ENCODE measurements around the gene EBF3. TPM values are rescaled to one million over a fixed set of nuclear protein-coding genes. Genes with fewer than 3 reads are reported as not detected.

EBF3 gene
- total RNA-seq, 2 donors from 2014 or later = 0.44 to 2.0 TPM

DNA sequence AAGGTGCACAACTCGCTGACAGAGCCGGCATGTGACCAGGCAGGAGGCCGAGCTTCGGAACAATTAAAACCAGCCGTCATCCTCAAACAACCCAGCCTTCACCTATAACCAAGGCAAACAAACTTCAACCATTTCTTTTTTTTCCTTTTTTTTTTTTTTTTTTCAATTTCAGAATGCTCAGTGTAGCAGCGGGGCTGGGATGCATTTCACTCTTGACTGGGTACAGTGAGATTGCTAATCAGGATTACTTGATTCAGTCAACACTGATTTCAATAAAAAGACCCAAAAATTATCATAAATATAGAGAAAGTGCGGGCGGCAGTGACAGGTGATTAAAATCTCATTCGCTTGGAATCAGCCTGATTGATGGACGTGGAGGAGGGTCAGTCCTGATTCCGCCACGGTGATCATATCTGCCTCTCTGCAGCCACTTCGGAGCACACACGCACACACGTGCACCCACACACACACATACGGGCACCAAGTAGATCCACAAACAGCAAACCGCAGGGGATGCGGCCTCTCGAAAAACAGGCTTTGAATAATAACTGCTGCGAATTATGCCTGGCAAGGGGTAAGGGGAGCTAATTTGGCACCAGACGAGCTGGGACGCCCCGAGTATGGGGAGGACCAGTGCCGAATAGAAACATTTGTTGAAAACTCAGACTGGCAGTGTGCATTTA, 31.2 kb downstream of the EBF3 start:
- no peak for DNase-seq
- Histone ChIP-seq H3K27ac (ENCODE audit: low read depth, low read length) (no peak overlapping the region), H3K4me3 (ENCODE audit: low read length) (no peak overlapping the region), H3K36me3 (ENCODE audit: control insufficient read depth, insufficient read depth, low read length) (no peaks in the 10 kb centered on the region), H3K9ac (ENCODE audit: extremely low read depth, low read length, poor library complexity, severe bottlenecking) (no peak overlapping the region), H3K9me3 (ENCODE audit: control insufficient read depth, low read length) (no peaks in the 10 kb centered on the region), H3K4me1 (ENCODE audit: control insufficient read depth, insufficient read depth, low read length) (no peaks in the 10 kb centered on the region), H3K27me3 (ENCODE audit: control insufficient read depth, insufficient read depth, low read length, poor library complexity, severe bottlenecking) (no peaks in the 10 kb centered on the region)
- Mint-ChIP-seq H3K27me3 (ENCODE audit: insufficient read depth) (peaks cover 3% of the 10 kb centered on the region), H3K9me3 (no peaks in the 10 kb centered on the region), H3K27ac (no peak overlapping the region), H3K36me3 (ENCODE audit: low read depth) (no peaks in the 10 kb centered on the region), H3K4me1 (peaks cover 10% of the 10 kb centered on the region), H3K4me3 (no peak overlapping the region)
- 91 to 92% methylated on average over 24 of the region's 24 CpGs for WGBS, 2 experiments (ENCODE audit: insufficient coverage in 1 of 2, insufficient read length in 1 of 2)
- TF ChIP-seq, protein P1, sequence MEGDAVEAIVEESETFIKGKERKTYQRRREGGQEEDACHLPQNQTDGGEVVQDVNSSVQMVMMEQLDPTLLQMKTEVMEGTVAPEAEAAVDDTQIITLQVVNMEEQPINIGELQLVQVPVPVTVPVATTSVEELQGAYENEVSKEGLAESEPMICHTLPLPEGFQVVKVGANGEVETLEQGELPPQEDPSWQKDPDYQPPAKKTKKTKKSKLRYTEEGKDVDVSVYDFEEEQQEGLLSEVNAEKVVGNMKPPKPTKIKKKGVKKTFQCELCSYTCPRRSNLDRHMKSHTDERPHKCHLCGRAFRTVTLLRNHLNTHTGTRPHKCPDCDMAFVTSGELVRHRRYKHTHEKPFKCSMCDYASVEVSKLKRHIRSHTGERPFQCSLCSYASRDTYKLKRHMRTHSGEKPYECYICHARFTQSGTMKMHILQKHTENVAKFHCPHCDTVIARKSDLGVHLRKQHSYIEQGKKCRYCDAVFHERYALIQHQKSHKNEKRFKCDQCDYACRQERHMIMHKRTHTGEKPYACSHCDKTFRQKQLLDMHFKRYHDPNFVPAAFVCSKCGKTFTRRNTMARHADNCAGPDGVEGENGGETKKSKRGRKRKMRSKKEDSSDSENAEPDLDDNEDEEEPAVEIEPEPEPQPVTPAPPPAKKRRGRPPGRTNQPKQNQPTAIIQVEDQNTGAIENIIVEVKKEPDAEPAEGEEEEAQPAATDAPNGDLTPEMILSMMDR (conservative IDR thresholded peaks at IDR 0.05) = no peak

DNA sequence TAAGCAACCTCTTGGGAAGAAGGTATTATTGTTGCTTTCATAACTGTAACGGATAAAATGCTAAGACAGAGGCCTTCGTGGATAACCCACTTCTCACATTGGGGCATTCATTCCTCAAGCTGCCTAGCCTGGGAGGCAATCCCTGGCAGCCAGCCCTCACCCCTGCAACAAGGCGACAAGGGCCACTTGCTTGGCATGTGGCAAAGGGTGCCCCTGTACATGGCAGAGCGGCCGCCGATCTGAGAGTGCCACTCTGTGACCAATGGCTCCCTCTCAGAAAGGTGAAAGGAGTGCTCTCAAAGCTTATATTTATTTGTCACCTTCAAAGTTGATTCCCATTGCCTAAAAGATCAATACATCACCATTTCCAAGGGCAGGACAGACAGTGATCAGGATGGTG, 31.9 kb downstream of the EBF3 start:
- Mint-ChIP-seq H3K36me3 (ENCODE audit: low read depth) (no peaks in the 10 kb centered on the region), H3K27ac (no peak overlapping the region), H3K4me1 (peaks cover 14% of the 10 kb centered on the region), H3K9me3 (no peaks in the 10 kb centered on the region), H3K4me3 (no peak overlapping the region), H3K27me3 (ENCODE audit: insufficient read depth) (no peaks in the 10 kb centered on the region)
- WGBS, 2 experiments (ENCODE audit: insufficient coverage in 1 of 2, insufficient read length in 1 of 2) = 92 to 94% methylated on average over 5 to 6 of the region's 6 CpGs
- no peak for DNase-seq
- no peaks in the 10 kb centered on the region for H3K4me1 ChIP-seq (ENCODE audit: control insufficient read depth, insufficient read depth, low read length)
- H3K27me3 ChIP-seq (ENCODE audit: control insufficient read depth, insufficient read depth, low read length, poor library complexity, severe bottlenecking) = no peaks in the 10 kb centered on the region
- H3K27ac ChIP-seq (ENCODE audit: low read depth, low read length) = no peak overlapping the region
- no peaks in the 10 kb centered on the region for H3K36me3 ChIP-seq (ENCODE audit: control insufficient read depth, insufficient read depth, low read length)
- H3K9ac ChIP-seq (ENCODE audit: extremely low read depth, low read length, poor library complexity, severe bottlenecking) = no peak overlapping the region
- H3K4me3 ChIP-seq (ENCODE audit: low read length) = no peak overlapping the region
- TF ChIP-seq, protein P1 (conservative IDR thresholded peaks at IDR 0.05) = no peak
- no peaks in the 10 kb centered on the region for H3K9me3 ChIP-seq (ENCODE audit: control insufficient read depth, low read length)

DNA sequence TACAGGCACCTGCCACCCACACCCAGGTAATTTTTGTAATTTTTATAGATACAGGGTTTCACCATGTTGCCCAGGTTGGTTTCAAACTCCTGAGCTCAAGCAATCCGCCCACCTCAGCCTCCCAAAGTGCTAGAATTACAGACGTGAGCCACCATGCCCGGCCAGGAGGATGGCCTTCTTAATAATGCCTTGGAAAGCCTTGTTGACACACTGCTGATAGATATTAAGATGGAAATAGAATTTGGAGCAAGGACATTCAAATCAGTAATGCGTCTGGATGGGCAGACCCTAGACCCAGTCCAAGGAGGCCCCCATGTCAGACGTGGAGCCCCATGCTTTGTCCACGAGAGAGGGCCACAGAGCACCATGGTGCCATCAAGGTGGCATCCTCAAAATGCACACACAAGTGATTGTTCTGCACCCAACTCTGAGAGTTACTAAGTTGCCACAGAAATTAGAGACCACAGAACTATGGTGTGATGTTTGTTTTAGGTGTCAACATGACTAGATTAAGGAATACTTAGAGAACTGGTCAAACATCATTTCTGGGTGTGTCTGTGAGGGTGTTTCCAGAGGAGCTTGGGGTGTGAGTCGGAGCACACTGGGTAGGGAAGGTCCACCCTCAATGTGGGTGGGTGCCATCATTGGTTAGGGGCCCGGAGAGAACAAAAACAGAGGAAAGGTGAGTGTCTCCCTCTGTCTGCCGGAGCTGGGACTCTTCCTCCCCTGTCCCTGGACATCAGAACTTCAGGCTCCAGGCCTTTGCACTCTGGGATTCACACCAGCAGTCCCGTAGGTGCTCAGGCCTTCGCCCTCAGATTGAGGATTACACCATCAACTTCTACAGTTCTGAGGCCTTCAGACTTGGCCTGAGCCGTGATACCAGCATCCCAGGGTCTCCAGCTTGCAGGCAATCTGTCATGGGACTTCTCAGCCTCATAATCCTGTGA, 34.5 kb downstream of the EBF3 start:
- TF ChIP-seq, protein P1 (conservative IDR thresholded peaks at IDR 0.05) = peak; percentile 80
- H3K36me3 ChIP-seq (ENCODE audit: control insufficient read depth, insufficient read depth, low read length) = no peaks in the 10 kb centered on the region
- no peaks in the 10 kb centered on the region for H3K9me3 ChIP-seq (ENCODE audit: control insufficient read depth, low read length)
- no peaks in the 10 kb centered on the region for H3K4me1 ChIP-seq (ENCODE audit: control insufficient read depth, insufficient read depth, low read length)
- Mint-ChIP-seq H3K4me3 (no peak overlapping the region), H3K27me3 (ENCODE audit: insufficient read depth) (no peaks in the 10 kb centered on the region), H3K9me3 (no peaks in the 10 kb centered on the region), H3K4me1 (peaks cover 14% of the 10 kb centered on the region), H3K27ac (no peak overlapping the region), H3K36me3 (ENCODE audit: low read depth) (no peaks in the 10 kb centered on the region)
- 87 to 91% methylated on average over 10 to 12 of the region's 12 CpGs for WGBS, 2 experiments (ENCODE audit: insufficient coverage in 1 of 2, insufficient read length in 1 of 2)
- H3K4me3 ChIP-seq (ENCODE audit: low read length) = no peak overlapping the region
- DNase-seq = peak; percentile 77
- no peak overlapping the region for H3K27ac ChIP-seq (ENCODE audit: low read depth, low read length)
- no peak overlapping the region for H3K9ac ChIP-seq (ENCODE audit: extremely low read depth, low read length, poor library complexity, severe bottlenecking)
- H3K27me3 ChIP-seq (ENCODE audit: control insufficient read depth, insufficient read depth, low read length, poor library complexity, severe bottlenecking) = no peaks in the 10 kb centered on the region
